Neural progenitor cell (in vitro differentiated cells): Measurements from ENCODE around the gene BRD9.

Experiments used
- EZH2 ChIP-seq: fragments of 200-600 bp; sonication (generic); IDR thresholded peaks from 2 replicates; pipeline ENCODE4 v1.6.1; 2017; ENCODE audit warnings: antibody characterized with exemption, mild to moderate bottlenecking, moderate library complexity
- EZH2phosphoT487 ChIP-seq: fragments of 200-600 bp; sonication (generic); IDR thresholded peaks from 2 replicates; pipeline ENCODE4 v1.6.1; 2017; ENCODE audit warnings: antibody characterized with exemption
- TF ChIP-seq, protein P1 (sequence below): fragments of 200-600 bp; sonication (generic); IDR thresholded peaks from 2 replicates; pipeline ENCODE4 v1.5.1; 2017; ENCODE audit warnings: antibody characterized with exemption, mild to moderate bottlenecking

DNA sequence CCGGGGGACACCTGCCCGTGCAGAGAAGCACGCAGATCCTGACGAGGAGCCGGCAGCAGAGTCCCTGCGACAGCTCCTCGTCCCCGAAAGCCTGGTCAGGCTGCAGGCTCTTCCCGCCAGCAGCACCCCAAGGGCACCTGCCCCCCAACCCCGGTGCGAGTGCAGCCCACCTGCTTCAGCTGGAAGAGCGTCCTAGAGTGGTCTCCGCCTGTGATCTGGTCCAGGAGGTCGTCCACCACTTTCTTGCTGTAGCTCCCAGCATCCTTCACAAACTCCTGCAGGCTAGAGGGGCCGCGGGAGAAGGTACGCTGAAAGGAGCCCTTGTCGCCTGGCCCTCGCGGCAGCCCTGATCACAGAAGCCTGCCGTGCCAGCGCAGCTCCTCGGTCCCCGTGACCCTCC is 16.7 kb downstream of the BRD9 start:
- TF ChIP-seq, protein P1, sequence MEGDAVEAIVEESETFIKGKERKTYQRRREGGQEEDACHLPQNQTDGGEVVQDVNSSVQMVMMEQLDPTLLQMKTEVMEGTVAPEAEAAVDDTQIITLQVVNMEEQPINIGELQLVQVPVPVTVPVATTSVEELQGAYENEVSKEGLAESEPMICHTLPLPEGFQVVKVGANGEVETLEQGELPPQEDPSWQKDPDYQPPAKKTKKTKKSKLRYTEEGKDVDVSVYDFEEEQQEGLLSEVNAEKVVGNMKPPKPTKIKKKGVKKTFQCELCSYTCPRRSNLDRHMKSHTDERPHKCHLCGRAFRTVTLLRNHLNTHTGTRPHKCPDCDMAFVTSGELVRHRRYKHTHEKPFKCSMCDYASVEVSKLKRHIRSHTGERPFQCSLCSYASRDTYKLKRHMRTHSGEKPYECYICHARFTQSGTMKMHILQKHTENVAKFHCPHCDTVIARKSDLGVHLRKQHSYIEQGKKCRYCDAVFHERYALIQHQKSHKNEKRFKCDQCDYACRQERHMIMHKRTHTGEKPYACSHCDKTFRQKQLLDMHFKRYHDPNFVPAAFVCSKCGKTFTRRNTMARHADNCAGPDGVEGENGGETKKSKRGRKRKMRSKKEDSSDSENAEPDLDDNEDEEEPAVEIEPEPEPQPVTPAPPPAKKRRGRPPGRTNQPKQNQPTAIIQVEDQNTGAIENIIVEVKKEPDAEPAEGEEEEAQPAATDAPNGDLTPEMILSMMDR, result no peak
- TF ChIP-seq EZH2phosphoT487, result no peak
- TF ChIP-seq EZH2, result no peak
